OCI-LY1 (cell line): Measurements from ENCODE around the gene ZNF878.
A peak's percentile ranks its signal among the peaks of the same experiment; 100 is the strongest.

Experiments
- H2AFZ ChIP-seq: fragments of 200-600 bp; sonication (generic), shearing (Covaris generic); 2 replicates; pipeline ENCODE4 v1.6.0; 2014; ENCODE audit warnings: antibody characterized with exemption, mild to moderate bottlenecking, low read length
- H3F3A ChIP-seq: fragments of 200-600 bp; sonication (generic), shearing (Covaris generic); 2 replicates; pipeline ENCODE4 v1.6.0; 2014; ENCODE audit warnings: mild to moderate bottlenecking, antibody characterized with exemption, low read length, moderate library complexity; ENCODE audit not compliant: insufficient read depth
- H3K27ac ChIP-seq: fragments of 200-600 bp; sonication (generic); 2 replicates; pipeline ENCODE4 v1.5.1; 2014; ENCODE audit warnings: low read length, mixed run types, mild to moderate bottlenecking, low read depth; ENCODE audit not compliant: poor library complexity, severe bottlenecking
- H3K27me3 ChIP-seq: fragments of 200-600 bp; sonication (generic); 2 replicates; pipeline ENCODE4 v1.6.0; 2014; ENCODE audit warnings: antibody characterized with exemption, mild to moderate bottlenecking, low read length, moderate library complexity; ENCODE audit not compliant: insufficient read depth
- H3K36me3 ChIP-seq: fragments of 200-600 bp; sonication (generic); 2 replicates; pipeline ENCODE4 v1.6.1; 2014; ENCODE audit warnings: mild to moderate bottlenecking, antibody characterized with exemption, low read length, moderate library complexity, mixed read lengths; ENCODE audit not compliant: insufficient read depth
- H3K4me1 ChIP-seq: fragments of 200-600 bp; sonication (generic); 2 replicates; pipeline ENCODE4 v1.5.1; 2014; ENCODE audit warnings: mild to moderate bottlenecking, low read length, moderate library complexity; ENCODE audit not compliant: insufficient read depth, severe bottlenecking
- H3K4me2 ChIP-seq: fragments of 200-600 bp; sonication (generic), shearing (Covaris generic); 2 replicates; pipeline ENCODE4 v1.6.1; 2014; ENCODE audit warnings: low read length
- H3K4me3 ChIP-seq: fragments of 200-600 bp; sonication (generic); 2 replicates; pipeline ENCODE4 v1.5.1; 2014; ENCODE audit warnings: low read length, low read depth, mild to moderate bottlenecking, mixed read lengths; ENCODE audit not compliant: poor library complexity, severe bottlenecking
- H3K79me2 ChIP-seq: fragments of 200-600 bp; shearing (Covaris generic); 2 replicates; pipeline ENCODE4 v1.6.1; 2016; ENCODE audit warnings: mixed run types, low read length, mixed read lengths; ENCODE audit not compliant: insufficient read depth
- H3K9ac ChIP-seq: fragments of 200-600 bp; sonication (generic), shearing (Covaris generic); 2 replicates; pipeline ENCODE4 v1.6.1; 2014; ENCODE audit warnings: mild to moderate bottlenecking, low read length, mixed read lengths
- H3K9me2 ChIP-seq: fragments of 200-600 bp; sonication (generic), shearing (Covaris generic); 2 replicates; pipeline ENCODE4 v1.6.1; 2014; ENCODE audit warnings: low read depth, mild to moderate bottlenecking, low read length, mixed read lengths
- H3K9me3 ChIP-seq: fragments of 200-600 bp; shearing (Covaris generic); 2 replicates; pipeline ENCODE4 v1.6.1; 2014; ENCODE audit warnings: low read length, mixed read lengths
- H4K20me1 ChIP-seq: fragments of 200-600 bp; sonication (generic), shearing (Covaris generic); 2 replicates; pipeline ENCODE4 v1.6.0; 2016; ENCODE audit warnings: mild to moderate bottlenecking, low read length; ENCODE audit not compliant: insufficient read depth
- CTCF ChIP-seq: fragments of 200-600 bp; sonication (generic), shearing (Covaris generic); IDR thresholded peaks from 2 replicates; pipeline ENCODE4 v1.5.1; 2017; ENCODE audit warnings: mild to moderate bottlenecking, antibody characterized with exemption, low read length, moderate library complexity, mixed read lengths
- EZH2 ChIP-seq: fragments of 200-600 bp; sonication (generic), shearing (Covaris generic); IDR thresholded peaks from 2 replicates; pipeline ENCODE4 v1.8.0; 2017; ENCODE audit warnings: borderline replicate concordance, mixed run types, mild to moderate bottlenecking, antibody characterized with exemption, low read length, moderate library complexity, mixed read lengths

ZNF878 gene

GRCh38 chr19:12034198-12034597 is 18.6 kb downstream of the ZNF878 start:
- peak overlapping the region; percentile 29 for H3K27ac ChIP-seq

GRCh38 chr19:12015753-12016116 is 37.0 kb downstream of the ZNF878 start:
- Histone ChIP-seq H3K9me2 (no peaks in the 10 kb centered on the region), H3K4me3 (no peak overlapping the region), H3K4me2 (no peak overlapping the region), H3K27me3 (no peaks in the 10 kb centered on the region), H3K79me2 (no peaks in the 10 kb centered on the region), H3K9me3 (peaks cover 52% of the 10 kb centered on the region), H3K36me3 (peaks cover 66% of the 10 kb centered on the region), H2AFZ (no peak overlapping the region), H3K9ac (no peak overlapping the region), H3F3A (no peaks in the 10 kb centered on the region), H3K4me1 (no peaks in the 10 kb centered on the region), H4K20me1 (no peaks in the 10 kb centered on the region), H3K27ac (no peak overlapping the region)
- no peak for TF ChIP-seq CTCF
- TF ChIP-seq EZH2 = no peak

More at GRCh38 chr19:12034198-12034597, 18.6 kb downstream of the ZNF878 start:
- H3K36me3 ChIP-seq = no peaks in the 10 kb centered on the region
- no peak for TF ChIP-seq EZH2
- no peak for TF ChIP-seq CTCF
- no peaks in the 10 kb centered on the region for H3K9me2 ChIP-seq
- H3K4me2 ChIP-seq = peak overlapping the region; percentile 68
- H3K4me3 ChIP-seq = peak overlapping the region; percentile 69
- H3K27me3 ChIP-seq = no peaks in the 10 kb centered on the region
- peaks cover 14% of the 10 kb centered on the region for H3K4me1 ChIP-seq
- H2AFZ ChIP-seq = no peak overlapping the region
- no peaks in the 10 kb centered on the region for H3K79me2 ChIP-seq
- H3K9me3 ChIP-seq = 0 out of 2 replicates have a peak, but pooled peaks cover 3% of the 10 kb centered on the region
- H3K9ac ChIP-seq = no peak overlapping the region; the same call in 1 of the 2 replicates
- H3F3A ChIP-seq = no peaks in the 10 kb centered on the region
- H4K20me1 ChIP-seq = no peaks in the 10 kb centered on the region

GRCh38 chr19:12015015-12015752 is 37.6 kb downstream of the ZNF878 start:
- Histone ChIP-seq H3K9me3 (peaks cover 52% of the 10 kb centered on the region), H3F3A (no peaks in the 10 kb centered on the region), H3K9me2 (no peaks in the 10 kb centered on the region), H3K4me2 (no peak overlapping the region), H4K20me1 (no peaks in the 10 kb centered on the region), H3K4me1 (no peaks in the 10 kb centered on the region), H3K36me3 (peaks cover 66% of the 10 kb centered on the region), H3K27me3 (no peaks in the 10 kb centered on the region), H2AFZ (no peak overlapping the region), H3K27ac (no peak overlapping the region), H3K79me2 (no peaks in the 10 kb centered on the region), H3K4me3 (no peak overlapping the region), H3K9ac (no peak overlapping the region)
- TF ChIP-seq CTCF (no peak), EZH2 (no peak)
